K562 (cell line): ENCODE measurements around the gene TAF8. TPM values are rescaled to one million over a fixed set of nuclear protein-coding genes. Genes with fewer than 3 reads are reported as not detected.
A peak's percentile ranks its signal among the peaks of the same experiment; 100 is the strongest.

Experiments
- FOXP4 ChIP-seq: sonication (generic); formaldehyde crosslinking; IDR thresholded peaks from 2 replicates; pipeline ENCODE4 v1.8.0; 2022; ENCODE audit warnings: mild to moderate bottlenecking, missing genetic modification reagents, borderline replicate concordance
- GTF2A2 ChIP-seq: IDR thresholded peaks from 2 replicates; pipeline ENCODE4 v1.6.1; 2016; ENCODE audit warnings: mild to moderate bottlenecking, missing genetic modification characterization, missing compliant biosample characterization
- HIVEP1 ChIP-seq: fragments of 250-450 bp; sonication (Bioruptor Pico); IDR thresholded peaks from 2 replicates; pipeline ENCODE4 v1.4.0; 2020; ENCODE audit warnings: mild to moderate bottlenecking
- LEF1 ChIP-seq: fragments of 450-650 bp; IDR thresholded peaks from 2 replicates; pipeline ENCODE4 v1.6.1; 2016; ENCODE audit warnings: mild to moderate bottlenecking
- RAD51 ChIP-seq: fragments of 450-650 bp; IDR thresholded peaks from 2 replicates; pipeline ENCODE4 v1.7.1; 2016; ENCODE audit warnings: low read depth, mild to moderate bottlenecking, borderline replicate concordance
- SMAD3 ChIP-seq: fragments of 450-650 bp; formaldehyde crosslinking; conservative IDR thresholded peaks from 2 replicates; pipeline ENCODE4 v1.4.0; 2020; ENCODE audit warnings: mild to moderate bottlenecking
- WHSC1 ChIP-seq: IDR thresholded peaks from one replicate; pipeline ENCODE4 v1.6.1; 2012; ENCODE audit warnings: low read length, control low read depth, inconsistent platforms
- ZNF584 ChIP-seq: fragments of 200-800 bp; sonication (Bioruptor generic); IDR thresholded peaks from 2 replicates; pipeline ENCODE4 v1.6.1; 2016; ENCODE audit warnings: low read depth, mild to moderate bottlenecking, missing genetic modification characterization, missing compliant biosample characterization
- polyA plus RNA-seq, 8 experiments: library from polyadenylated mRNA; depleted of rRNA in 4 of 8; stranded (reverse) in 5 of 8; unstranded in 3 of 8; fragments of >200 nt; fragmentation: Nextera tagmentation in 2 of 8; fragmentation: Illumina TruSeq in 1 of 8; extraction: Ambion mirVana in 2 of 8; extraction: Trizol in 1 of 8; gene quantifications; 2 replicates each; pipeline versions ENCODE4 v1.2.1 to v1.2.3, GENCODE V29; 2011 to 2014; ENCODE audit warnings: inconsistent platforms in 1 of 8, missing spikeins in 1 of 8
- total RNA-seq, 7 experiments: library from RNA; depleted of rRNA in 6 of 7; stranded (reverse); fragments of >200 nt in 6 of 7; fragmentation: Illumina TruSeq in 2 of 7; extraction: Trizol in 2 of 7; gene quantifications; 2 replicates each; pipeline versions ENCODE4 v1.2.1 to v1.2.3, GENCODE V29; 2011 to 2021; ENCODE audit warnings: low replicate concordance in 1 of 7
- TF ChIP-seq, protein P1 (sequence below): fragments of 250-450 bp; sonication (Bioruptor Pico); IDR thresholded peaks from 2 replicates; pipeline ENCODE4 v1.4.0; 2020; ENCODE audit warnings: mild to moderate bottlenecking, moderate library complexity
- TF ChIP-seq, protein P2 (sequence below): fragments of 150-350 bp; conservative IDR thresholded peaks from 2 replicates; pipeline ENCODE4 v1.6.1; 2014; ENCODE audit warnings: low read length
- TF ChIP-seq, protein P3 (sequence below): fragments of 250-450 bp; sonication (Bioruptor Pico); IDR thresholded peaks from 2 replicates; pipeline ENCODE4 v1.4.0; 2020; ENCODE audit warnings: mild to moderate bottlenecking
- TF ChIP-seq, protein P4 (sequence below): fragments of 450-650 bp; formaldehyde crosslinking; IDR thresholded peaks from 2 replicates; pipeline ENCODE4 v1.4.0; 2022; ENCODE audit warnings: missing genetic modification characterization

TAF8 gene
- total and polyA plus RNA-seq, 9 of the 15 experiments (the other 6 are each of a cell fraction or from before 2014, with no cell fraction given): 29.4 to 84.0 (median 52.6) TPM

- TF ChIP-seq WHSC1: peak; percentile 39
- TF ChIP-seq, protein P1, sequence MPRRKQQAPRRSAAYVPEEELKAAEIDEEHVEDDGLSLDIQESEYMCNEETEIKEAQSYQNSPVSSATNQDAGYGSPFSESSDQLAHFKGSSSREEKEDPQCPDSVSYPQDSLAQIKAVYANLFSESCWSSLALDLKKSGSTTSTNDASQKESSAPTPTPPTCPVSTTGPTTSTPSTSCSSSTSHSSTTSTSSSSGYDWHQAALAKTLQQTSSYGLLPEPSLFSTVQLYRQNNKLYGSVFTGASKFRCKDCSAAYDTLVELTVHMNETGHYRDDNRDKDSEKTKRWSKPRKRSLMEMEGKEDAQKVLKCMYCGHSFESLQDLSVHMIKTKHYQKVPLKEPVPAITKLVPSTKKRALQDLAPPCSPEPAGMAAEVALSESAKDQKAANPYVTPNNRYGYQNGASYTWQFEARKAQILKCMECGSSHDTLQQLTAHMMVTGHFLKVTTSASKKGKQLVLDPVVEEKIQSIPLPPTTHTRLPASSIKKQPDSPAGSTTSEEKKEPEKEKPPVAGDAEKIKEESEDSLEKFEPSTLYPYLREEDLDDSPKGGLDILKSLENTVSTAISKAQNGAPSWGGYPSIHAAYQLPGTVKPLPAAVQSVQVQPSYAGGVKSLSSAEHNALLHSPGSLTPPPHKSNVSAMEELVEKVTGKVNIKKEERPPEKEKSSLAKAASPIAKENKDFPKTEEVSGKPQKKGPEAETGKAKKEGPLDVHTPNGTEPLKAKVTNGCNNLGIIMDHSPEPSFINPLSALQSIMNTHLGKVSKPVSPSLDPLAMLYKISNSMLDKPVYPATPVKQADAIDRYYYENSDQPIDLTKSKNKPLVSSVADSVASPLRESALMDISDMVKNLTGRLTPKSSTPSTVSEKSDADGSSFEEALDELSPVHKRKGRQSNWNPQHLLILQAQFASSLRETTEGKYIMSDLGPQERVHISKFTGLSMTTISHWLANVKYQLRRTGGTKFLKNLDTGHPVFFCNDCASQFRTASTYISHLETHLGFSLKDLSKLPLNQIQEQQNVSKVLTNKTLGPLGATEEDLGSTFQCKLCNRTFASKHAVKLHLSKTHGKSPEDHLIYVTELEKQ (CRISPR knock-in tag): no peak; the same call in 1 of the 2 replicates
- no peak for TF ChIP-seq RAD51
- no peak for TF ChIP-seq HIVEP1
- TF ChIP-seq, protein P2, sequence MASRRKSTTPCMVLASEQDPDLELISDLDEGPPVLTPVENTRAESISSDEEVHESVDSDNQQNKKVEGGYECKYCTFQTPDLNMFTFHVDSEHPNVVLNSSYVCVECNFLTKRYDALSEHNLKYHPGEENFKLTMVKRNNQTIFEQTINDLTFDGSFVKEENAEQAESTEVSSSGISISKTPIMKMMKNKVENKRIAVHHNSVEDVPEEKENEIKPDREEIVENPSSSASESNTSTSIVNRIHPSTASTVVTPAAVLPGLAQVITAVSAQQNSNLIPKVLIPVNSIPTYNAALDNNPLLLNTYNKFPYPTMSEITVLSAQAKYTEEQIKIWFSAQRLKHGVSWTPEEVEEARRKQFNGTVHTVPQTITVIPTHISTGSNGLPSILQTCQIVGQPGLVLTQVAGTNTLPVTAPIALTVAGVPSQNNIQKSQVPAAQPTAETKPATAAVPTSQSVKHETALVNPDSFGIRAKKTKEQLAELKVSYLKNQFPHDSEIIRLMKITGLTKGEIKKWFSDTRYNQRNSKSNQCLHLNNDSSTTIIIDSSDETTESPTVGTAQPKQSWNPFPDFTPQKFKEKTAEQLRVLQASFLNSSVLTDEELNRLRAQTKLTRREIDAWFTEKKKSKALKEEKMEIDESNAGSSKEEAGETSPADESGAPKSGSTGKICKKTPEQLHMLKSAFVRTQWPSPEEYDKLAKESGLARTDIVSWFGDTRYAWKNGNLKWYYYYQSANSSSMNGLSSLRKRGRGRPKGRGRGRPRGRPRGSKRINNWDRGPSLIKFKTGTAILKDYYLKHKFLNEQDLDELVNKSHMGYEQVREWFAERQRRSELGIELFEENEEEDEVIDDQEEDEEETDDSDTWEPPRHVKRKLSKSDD: no peak
- no peak for TF ChIP-seq GTF2A2 (tag)
- peak; percentile 68; the same call in 1 of the 2 replicates for TF ChIP-seq LEF1
- TF ChIP-seq, protein P3, sequence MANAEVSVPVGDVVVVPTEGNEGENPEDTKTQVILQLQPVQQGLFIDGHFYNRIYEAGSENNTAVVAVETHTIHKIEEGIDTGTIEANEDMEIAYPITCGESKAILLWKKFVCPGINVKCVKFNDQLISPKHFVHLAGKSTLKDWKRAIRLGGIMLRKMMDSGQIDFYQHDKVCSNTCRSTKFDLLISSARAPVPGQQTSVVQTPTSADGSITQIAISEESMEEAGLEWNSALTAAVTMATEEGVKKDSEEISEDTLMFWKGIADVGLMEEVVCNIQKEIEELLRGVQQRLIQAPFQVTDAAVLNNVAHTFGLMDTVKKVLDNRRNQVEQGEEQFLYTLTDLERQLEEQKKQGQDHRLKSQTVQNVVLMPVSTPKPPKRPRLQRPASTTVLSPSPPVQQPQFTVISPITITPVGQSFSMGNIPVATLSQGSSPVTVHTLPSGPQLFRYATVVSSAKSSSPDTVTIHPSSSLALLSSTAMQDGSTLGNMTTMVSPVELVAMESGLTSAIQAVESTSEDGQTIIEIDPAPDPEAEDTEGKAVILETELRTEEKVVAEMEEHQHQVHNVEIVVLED (CRISPR knock-in tag): 0 out of 2 replicates have a peak, but pooled peaks have one; percentile 32
- no peak for TF ChIP-seq ZNF584 (CRISPR knock-in tag)
- TF ChIP-seq FOXP4 (CRISPR knock-in tag): no peak
- TF ChIP-seq SMAD3 (CRISPR knock-in tag): no peak
- TF ChIP-seq, protein P4, sequence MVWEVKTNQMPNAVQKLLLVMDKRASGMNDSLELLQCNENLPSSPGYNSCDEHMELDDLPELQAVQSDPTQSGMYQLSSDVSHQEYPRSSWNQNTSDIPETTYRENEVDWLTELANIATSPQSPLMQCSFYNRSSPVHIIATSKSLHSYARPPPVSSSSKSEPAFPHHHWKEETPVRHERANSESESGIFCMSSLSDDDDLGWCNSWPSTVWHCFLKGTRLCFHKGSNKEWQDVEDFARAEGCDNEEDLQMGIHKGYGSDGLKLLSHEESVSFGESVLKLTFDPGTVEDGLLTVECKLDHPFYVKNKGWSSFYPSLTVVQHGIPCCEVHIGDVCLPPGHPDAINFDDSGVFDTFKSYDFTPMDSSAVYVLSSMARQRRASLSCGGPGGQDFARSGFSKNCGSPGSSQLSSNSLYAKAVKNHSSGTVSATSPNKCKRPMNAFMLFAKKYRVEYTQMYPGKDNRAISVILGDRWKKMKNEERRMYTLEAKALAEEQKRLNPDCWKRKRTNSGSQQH: no peak
These were observed 19.5 kb upstream of the TAF8 start (continued) for GRCh38 chr6:42030585-42031506.
